Jurkat, Clone E6-1 (cell line): ENCODE data around the gene CASP10.
"Not testable (repeated sequence)": the region's sequence is repeated elsewhere in the genome, so short reads cannot be mapped to it uniquely, and the experiment has no call there.

ENCODE experiments used
- DNase-seq: peaks from one replicate; pipeline ENCODE4 v3.0.0-alpha.2; 2011; ENCODE audit warnings: low read depth, low spot score
- H3K4me3 ChIP-seq: 2 replicates; pipeline ENCODE4 v1.5.1; 2011; ENCODE audit warnings: mild to moderate bottlenecking, low read length, control low read depth, moderate library complexity

Gene CASP10

GRCh38 chr2:201152999-201153815 is 29.7 kb upstream of the CASP10 start:
- no peak overlapping the region for H3K4me3 ChIP-seq
- no peak for DNase-seq

GRCh38 chr2:201154615-201155399 is 28.1 kb upstream of the CASP10 start:
- no peak for DNase-seq
- no peak overlapping the region for H3K4me3 ChIP-seq

DNA sequence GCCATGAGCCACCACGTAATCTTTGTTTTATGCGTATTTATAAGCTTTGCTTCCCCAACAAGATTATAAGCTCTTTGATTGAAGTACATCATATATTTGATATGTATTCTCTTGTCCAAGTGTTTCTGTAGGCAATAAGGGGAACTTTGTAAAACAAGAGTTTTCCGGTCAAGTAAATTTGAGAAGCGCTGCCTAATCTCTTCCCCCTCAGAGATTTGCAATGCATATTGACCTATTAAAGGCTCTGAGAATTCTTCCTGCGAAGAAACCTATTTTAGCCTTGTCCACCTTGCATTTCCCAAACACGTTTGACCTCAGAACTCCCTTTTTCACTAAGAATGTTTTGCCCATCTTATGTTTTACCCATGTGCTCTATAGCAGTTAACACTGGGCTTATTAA is 26.9 kb upstream of the CASP10 start:
- DNase-seq: no peak
- H3K4me3 ChIP-seq: no peak overlapping the region

DNA sequence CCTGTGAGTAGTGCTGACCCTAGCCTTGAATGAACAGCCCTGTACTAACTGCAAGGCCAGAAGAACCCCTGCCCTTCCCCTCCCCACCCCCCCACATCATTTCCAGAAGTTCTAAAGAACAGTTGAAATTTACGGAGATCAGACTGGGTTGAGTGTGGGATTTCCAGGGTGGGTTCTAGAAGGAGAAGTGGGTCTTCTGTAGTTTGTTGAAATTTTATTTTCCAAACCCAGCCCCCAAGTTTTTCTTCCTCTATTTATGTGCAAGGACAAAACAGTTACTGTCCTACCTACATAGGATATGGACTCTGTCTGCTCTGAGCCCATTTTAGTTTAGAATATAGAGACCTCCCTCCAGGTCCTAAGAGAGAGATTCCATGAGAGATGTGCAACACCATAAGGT is 26.3 kb upstream of the CASP10 start:
- DNase-seq: no peak
- no peak overlapping the region for H3K4me3 ChIP-seq

DNA sequence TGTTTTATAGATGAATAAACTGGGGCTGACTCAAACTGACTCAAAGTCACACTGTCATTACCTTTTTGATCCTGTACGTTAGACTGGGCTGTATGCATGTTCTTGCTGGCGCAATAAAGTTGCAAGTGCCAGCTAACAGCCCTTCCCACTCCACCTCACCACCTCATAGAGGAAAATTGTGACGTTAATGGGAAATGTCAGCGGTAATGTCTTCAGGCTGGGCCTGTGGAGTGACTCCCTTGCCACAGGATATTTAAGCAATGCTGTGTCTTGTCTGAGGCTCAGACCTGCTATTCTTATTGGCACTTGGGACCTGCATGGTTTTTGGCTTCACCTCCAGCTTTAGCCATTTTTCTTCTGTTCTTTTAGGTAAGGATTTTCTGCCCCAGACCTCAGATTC is 25.2 kb upstream of the CASP10 start:
- DNase-seq: no peak
- no peak overlapping the region for H3K4me3 ChIP-seq

DNA sequence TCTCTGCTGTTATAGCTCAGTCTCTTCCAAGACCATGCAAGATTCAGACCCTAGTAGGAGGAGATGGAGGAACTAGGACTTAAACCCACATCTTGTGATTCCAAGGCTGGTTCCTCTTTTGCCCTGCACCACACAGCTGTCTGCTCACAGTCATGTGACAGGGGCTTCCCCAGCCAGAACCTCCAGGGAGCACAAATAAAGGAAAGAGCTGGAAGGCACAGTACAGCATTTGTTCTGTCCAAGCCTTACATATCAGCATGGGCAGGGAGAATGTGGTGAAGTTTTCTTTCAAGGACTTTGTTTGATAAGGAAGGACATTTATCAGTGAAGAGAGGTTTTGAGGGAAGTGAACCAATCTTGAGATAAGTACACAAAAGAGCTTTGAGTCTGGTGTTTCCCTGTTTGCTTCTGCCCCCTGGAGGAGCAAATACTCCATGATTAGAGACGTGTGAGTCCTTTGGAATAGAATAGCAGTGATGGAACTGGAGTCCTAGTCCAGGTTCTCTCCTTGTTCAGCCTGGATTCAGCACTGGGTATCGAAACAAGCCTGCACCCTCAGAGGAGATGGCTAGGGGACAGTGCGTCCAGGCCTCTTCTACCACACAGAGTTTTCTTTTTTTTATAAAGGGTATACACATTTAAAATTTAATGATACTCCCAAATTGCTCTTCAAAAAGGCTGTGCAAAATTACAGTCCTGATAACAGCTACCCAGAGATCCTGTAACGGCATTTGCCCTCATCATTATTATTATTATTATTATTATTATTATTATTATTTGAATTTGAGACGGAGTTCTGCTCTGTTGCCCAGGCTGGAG is 24.6 kb upstream of the CASP10 start:
- peak; percentile 78 for DNase-seq
- no peak overlapping the region for H3K4me3 ChIP-seq

DNA sequence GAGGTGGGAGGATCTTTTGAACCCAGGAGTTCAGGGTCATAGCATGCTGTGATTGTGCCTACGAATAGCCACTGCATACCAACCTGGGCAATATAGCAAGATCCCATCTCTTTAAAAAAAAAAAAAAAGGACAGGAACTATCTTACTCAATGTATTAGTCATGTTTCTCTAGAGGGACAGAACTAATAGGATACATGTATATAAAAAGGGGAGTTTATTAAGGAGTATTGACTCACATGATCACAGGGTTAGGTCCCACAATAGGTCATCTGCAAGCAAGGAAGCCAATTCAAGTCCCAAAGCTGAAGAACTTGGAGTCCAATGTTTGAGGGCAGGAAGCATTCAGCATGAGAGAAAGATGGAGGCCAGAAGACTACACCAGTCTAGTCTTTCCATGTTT is 18.8 kb upstream of the CASP10 start:
- DNase-seq: no peak
- no peak overlapping the region for H3K4me3 ChIP-seq

DNA sequence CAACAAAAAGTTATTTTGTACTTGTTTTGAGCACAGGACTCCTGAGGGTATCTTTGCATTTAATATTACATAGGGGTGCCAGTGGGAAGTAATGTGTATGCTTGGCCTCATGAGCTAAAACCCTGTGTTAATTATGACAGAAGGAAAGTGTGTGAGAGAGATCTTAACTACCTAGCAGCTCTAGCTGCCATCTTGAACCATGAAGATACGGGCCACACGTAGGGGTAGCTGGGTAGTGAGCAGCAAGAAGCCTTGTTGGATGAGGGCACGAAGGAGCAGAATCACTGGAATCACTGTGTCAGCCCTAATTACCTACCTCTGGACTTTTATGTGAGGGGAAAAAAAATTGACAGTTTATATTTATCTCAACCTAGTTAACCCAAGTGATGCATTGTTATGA is 15.4 kb upstream of the CASP10 start:
- H3K4me3 ChIP-seq: no peak overlapping the region
- no peak for DNase-seq

- not testable (repeated sequence) for DNase-seq, H3K4me3 ChIP-seq
Measured at GRCh38 chr2:201168496-201168895, 14.4 kb upstream of the CASP10 start.

GRCh38 chr2:201171259-201171814 is 11.6 kb upstream of the CASP10 start:
- no peak overlapping the region for H3K4me3 ChIP-seq
- DNase-seq: no peak

- no peak overlapping the region for H3K4me3 ChIP-seq
Measured at GRCh38 chr2:201172279-201172678, 10.7 kb upstream of the CASP10 start.

GRCh38 chr2:201174687-201175086 is 8.3 kb upstream of the CASP10 start:
- H3K4me3 ChIP-seq: no peak overlapping the region

More at GRCh38 chr2:201172279-201172678, 10.7 kb upstream of the CASP10 start:
- DNase-seq: no peak

GRCh38 chr2:201176081-201176481 is 6.9 kb upstream of the CASP10 start:
- DNase-seq: no peak
- H3K4me3 ChIP-seq: no peak overlapping the region

More at GRCh38 chr2:201174687-201175086, 8.3 kb upstream of the CASP10 start:
- no peak for DNase-seq

- no peak overlapping the region for H3K4me3 ChIP-seq
- DNase-seq: no peak
Measured at GRCh38 chr2:201180010-201180409, 2.9 kb upstream of the CASP10 start.

DNA sequence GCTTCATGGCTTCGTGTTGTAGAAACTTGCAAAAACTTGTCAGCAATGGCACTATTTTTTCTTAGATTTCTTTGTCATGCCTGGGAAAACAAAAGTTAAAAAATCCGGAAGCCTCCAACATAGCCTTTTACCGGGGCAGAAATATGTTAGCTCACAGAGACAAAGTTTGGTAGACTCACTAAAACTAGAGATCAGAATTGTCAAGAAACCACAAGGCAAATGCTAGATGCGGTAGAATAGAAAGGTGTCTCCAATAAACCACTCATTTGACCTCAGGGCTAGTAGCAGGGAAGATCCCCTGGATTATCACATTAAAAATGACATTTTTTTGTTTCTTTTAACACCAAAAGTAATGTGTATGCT is 405 bp downstream of the CASP10 start:
- H3K4me3 ChIP-seq: peak overlapping the region; percentile 58
- no peak for DNase-seq

DNA sequence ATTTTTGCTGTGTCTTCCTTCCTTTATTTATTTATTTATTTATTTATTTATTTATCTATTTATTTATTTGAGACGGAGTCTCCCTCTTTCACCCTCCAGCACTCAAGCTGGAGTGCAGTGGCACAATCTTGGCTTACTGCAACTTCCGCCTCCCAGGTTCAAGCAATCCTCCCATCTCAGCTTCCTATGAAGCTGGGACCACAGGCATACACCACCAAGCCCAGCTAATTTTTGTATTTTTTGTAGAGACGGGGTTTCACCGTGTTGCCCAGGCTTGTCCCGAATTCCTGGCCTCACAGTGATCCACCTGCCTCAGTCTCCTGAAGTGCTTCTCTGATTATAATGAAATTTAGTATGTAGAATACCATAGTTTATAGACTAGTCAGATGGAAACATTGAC is 894 bp downstream of the CASP10 start:
- not testable (repeated sequence) for DNase-seq
- H3K4me3 ChIP-seq: peak overlapping the region; percentile 58

DNA sequence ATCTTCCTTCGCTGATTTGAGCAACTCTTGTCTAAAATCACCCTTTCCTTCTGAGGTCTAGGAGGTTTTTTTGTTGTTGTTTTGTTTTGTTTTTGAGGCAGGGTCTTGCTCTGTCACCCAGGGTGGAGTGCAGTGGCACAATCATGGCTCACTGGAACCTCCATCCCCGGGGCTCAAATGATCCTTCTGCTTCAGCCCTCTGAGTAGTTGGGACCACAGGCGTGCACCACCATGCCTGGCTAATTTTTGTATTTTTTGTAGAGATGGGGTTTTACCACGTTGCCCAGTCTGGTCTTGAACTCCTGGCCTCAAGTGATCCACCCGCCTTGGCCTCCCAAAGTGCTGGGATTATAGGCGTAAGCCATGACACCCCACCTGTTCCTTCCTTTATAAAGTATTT is 1.3 kb downstream of the CASP10 start:
- H3K4me3 ChIP-seq, DNase-seq: not testable (repeated sequence)

- DNase-seq: no peak
- no peak overlapping the region for H3K4me3 ChIP-seq
Measured at GRCh38 chr2:201185863-201186262, 2.9 kb downstream of the CASP10 start.

- no peak overlapping the region for H3K4me3 ChIP-seq
- DNase-seq: no peak
Measured at GRCh38 chr2:201186982-201187381, 4.0 kb downstream of the CASP10 start.
